Right lobe of liver (tissue), 6 donors: Measurements from ENCODE around the gene COPB2. TPM values are rescaled to one million over a fixed set of nuclear protein-coding genes. Genes with fewer than 3 reads are reported as not detected.

Experiments used
- ATAC-seq, 4 donors: fragments of 200-7000 bp; cut with Tn5 transposase; one replicate each; pipeline ENCODE4 v1.9.1; 2020; ENCODE audit warnings: mild to moderate bottlenecking in 4 of 4, moderate library complexity in 4 of 4
- DNase-seq, 3 donors: peaks; one replicate each; pipeline ENCODE4 v3.0.0-alpha.2; 2020
- H3K27ac ChIP-seq, 3 donors: fragments of 200-600 bp; one replicate each; pipeline ENCODE4 v1.8.0; 2022
- H3K27me3 ChIP-seq, 2 donors: fragments of 200-600 bp; one replicate each; pipeline ENCODE4 v1.8.0; 2022
- H3K36me3 ChIP-seq, 4 donors: fragments of 200-600 bp; sonication (generic) in 1 of 4; one replicate each; pipeline versions ENCODE4 v1.5.1 to v1.8.0; 2017 to 2022; ENCODE audit warnings: control low read depth in 1 of 4
- H3K4me1 ChIP-seq, 4 donors: fragments of 200-600 bp; sonication (generic) in 1 of 4; one replicate each; pipeline versions ENCODE4 v1.5.1 to v1.8.0; 2017 to 2022; ENCODE audit warnings: control low read depth in 1 of 4
- H3K4me3 ChIP-seq, 3 donors: fragments of 200-600 bp; one replicate each; pipeline ENCODE4 v1.8.0; 2022
- H3K9me3 ChIP-seq, 4 donors: fragments of 200-600 bp; sonication (generic) in 1 of 4; one replicate each; pipeline versions ENCODE4 v1.5.1 to v1.8.0; 2017 to 2022; ENCODE audit warnings: control low read depth in 1 of 4
- CTCF ChIP-seq, 4 donors: fragments of 200-600 bp in 3 of 4; fragments of 450-650 bp in 1 of 4; IDR thresholded peaks; one replicate each; pipeline versions ENCODE4 v1.5.1 to v1.8.0; 2016 to 2022; ENCODE audit warnings: antibody characterized with exemption in 4 of 4, mild to moderate bottlenecking in 2 of 4
- POLR2A ChIP-seq: fragments of 450-650 bp; IDR thresholded peaks from one replicate; pipeline ENCODE4 v1.6.1; 2017; ENCODE audit warnings: antibody characterized with exemption, mild to moderate bottlenecking
- WGBS: methylation state at CpG from one replicate; pipeline ENCODE4 v1.1.6; 2018; ENCODE audit warnings: low coverage, low lambda C conversion rate; ENCODE audit not compliant: insufficient coverage; ENCODE audit errors: missing lambda C conversion rate; 5-methylcytosine and 5-hydroxymethylcytosine counted together
- intact Hi-C, 2 donors: fragments of 100-400 bp; cut with DNase I; formaldehyde crosslinking; loops; one replicate each; pipeline versions ENCODE4 v1.11.2 to v1.14.1; 2022
- total RNA-seq, 6 experiments: library from RNA; depleted of rRNA in 2 of 6; stranded (reverse); fragments of >200 nt in 2 of 6; fragmentation: NEBNext Ultra II Directional in 3 of 6; extraction: Animal tissue kit (Norgen Biotek cat#: 25700) in 3 of 6; gene quantifications; one replicate each; pipeline versions ENCODE4 v1.1.0 to v1.2.4, GENCODE V29; 2016 to 2023
- donor health status: DM: no; HTN: yes; CAD: no.
- donor health status: DM: no; HTN: no; CAD: no.
- donor health status: DM: no; HTN: no; CAD: no.
- donor health status: DM: no; HTN: yes; CAD: no.
- donor health status: DM: no; HTN: yes; CAD: no.

COPB2 gene
- total RNA-seq, 6 experiments from 2014 or later = 59.4 to 81.9 (median 66.2) TPM

GRCh38 chr3:139364549-139364948 lies 24.9 kb downstream of the COPB2 start:
- Histone ChIP-seq H3K27me3 (no peaks in the 10 kb centered on the region), H3K9me3 (no peaks in the 10 kb centered on the region), H3K27ac (no peak overlapping the region), H3K4me3 (no peak overlapping the region), H3K4me1 (no peaks in the 10 kb centered on the region), H3K36me3 (peaks cover 25 to 97% (median 57%) of the 10 kb centered on the region in 4 donors)
- no peak for ATAC-seq
- DNase-seq = no peak
- no peak for TF ChIP-seq POLR2A
- no peak for TF ChIP-seq CTCF (IDR thresholded peaks at IDR 0.05)
- intact Hi-C loops = no loop called here
- 100% methylated on average over 1 of the region's 1 CpG for WGBS

- Histone ChIP-seq H3K4me3 (no peak overlapping the region), H3K4me1 (no peaks in the 10 kb centered on the region), H3K27me3 (no peaks in the 10 kb centered on the region), H3K36me3 (peaks cover 9 to 97% (median 60%) of the 10 kb centered on the region in 4 donors), H3K9me3 (no peaks in the 10 kb centered on the region), H3K27ac (no peak overlapping the region)
- ATAC-seq (no peak), DNase-seq (no peak)
- intact Hi-C loops = no loop called here
- no peak for TF ChIP-seq POLR2A
- no peak for TF ChIP-seq CTCF (IDR thresholded peaks at IDR 0.05)
- WGBS = 82% methylated on average over 2 of the region's 2 CpGs
These were observed 28.2 kb downstream of the COPB2 start for GRCh38 chr3:139361276-139361675.

- Histone ChIP-seq H3K27ac (no peak overlapping the region), H3K4me1 (no peaks in the 10 kb centered on the region), H3K9me3 (no peaks in the 10 kb centered on the region), H3K36me3 (peaks cover 12 to 98% (median 58%) of the 10 kb centered on the region in 4 donors), H3K27me3 (no peaks in the 10 kb centered on the region), H3K4me3 (no peak overlapping the region)
- TF ChIP-seq POLR2A (no peak), CTCF (IDR thresholded peaks at IDR 0.05) (no peak)
- DNase-seq (no peak), ATAC-seq (no peak)
- WGBS = 93% methylated on average over 3 of the region's 3 CpGs
- intact Hi-C loops = no loop called here
These were observed 30.4 kb downstream of the COPB2 start for GRCh38 chr3:139358841-139359562.

GRCh38 chr3:139357899-139358298 lies 31.5 kb downstream of the COPB2 start:
- no peak overlapping the region for H3K4me3 ChIP-seq
- TF ChIP-seq CTCF (IDR thresholded peaks at IDR 0.05) (no peak), POLR2A (no peak)
- DNase-seq (no peak), ATAC-seq (no peak)
- H3K27me3 ChIP-seq = no peaks in the 10 kb centered on the region
- no peaks in the 10 kb centered on the region for H3K9me3 ChIP-seq
- intact Hi-C loops = no loop called here
- peaks cover 12 to 96% (median 61%) of the 10 kb centered on the region in 4 donors for H3K36me3 ChIP-seq
- H3K4me1 ChIP-seq = no peaks in the 10 kb centered on the region
- 69% methylated on average over 4 of the region's 4 CpGs for WGBS
- no peak overlapping the region for H3K27ac ChIP-seq
